Astrocyte of the spinal cord (primary cell): ENCODE data around the gene AKAIN1.

ENCODE experiments used
- DNase-seq: peaks from one replicate; pipeline ENCODE4 v3.0.0; 2011; ENCODE audit warnings: low read depth, low spot score
- H3K4me3 ChIP-seq: 2 replicates; pipeline ENCODE4 v1.5.1; 2011; ENCODE audit warnings: low read depth, mild to moderate bottlenecking, low read length, moderate library complexity
- CTCF ChIP-seq: IDR thresholded peaks from 2 replicates; pipeline ENCODE4 v1.5.1; 2012; ENCODE audit warnings: low read depth, mild to moderate bottlenecking, low read length, inconsistent platforms
- in situ Hi-C: cut with HindIII; loops from 2 replicates; pipeline ENCODE4 v1.10.0; 2017; ENCODE audit warnings: low sequenced_read_pairs

AKAIN1 gene

GRCh38 chr18:5214583-5215351 is 17.7 kb upstream of the AKAIN1 start:
- no peak for TF ChIP-seq CTCF
- in situ Hi-C loops = no loop called here
- no peak overlapping the region for H3K4me3 ChIP-seq
- no peak for DNase-seq

GRCh38 chr18:5207471-5208150 is 10.6 kb upstream of the AKAIN1 start:
- no peak overlapping the region for H3K4me3 ChIP-seq
- in situ Hi-C loops = no loop called here
- no peak for TF ChIP-seq CTCF
- DNase-seq = no peak

- TF ChIP-seq CTCF = no peak
- no peak for DNase-seq
- in situ Hi-C loops = no loop called here
- H3K4me3 ChIP-seq = no peak overlapping the region
These were observed 1.3 kb upstream of the AKAIN1 start for GRCh38 chr18:5198311-5198710.

GRCh38 chr18:5197461-5197860 is 404 bp upstream of the AKAIN1 start:
- no peak for TF ChIP-seq CTCF
- DNase-seq = no peak
- in situ Hi-C loops = no loop called here
- no peak overlapping the region for H3K4me3 ChIP-seq

- no peak for DNase-seq
- in situ Hi-C loops = no loop called here
- H3K4me3 ChIP-seq = no peak overlapping the region
- TF ChIP-seq CTCF = no peak
These were observed 615 bp downstream of the AKAIN1 start for GRCh38 chr18:5196253-5197031.

GRCh38 chr18:5195656-5196055 is 1.4 kb downstream of the AKAIN1 start:
- TF ChIP-seq CTCF = no peak
- in situ Hi-C loops = no loop called here
- DNase-seq = no peak
- H3K4me3 ChIP-seq = no peak overlapping the region
